RWPE2 (cell line): Measurements from ENCODE around the gene OLA1.
"Not testable (repeated sequence)": the region's sequence is repeated elsewhere in the genome, so short reads cannot be mapped to it uniquely, and the experiment has no call there.

Source experiments
- ATAC-seq: fragments of 200-7000 bp; cut with Tn5 transposase; 3 replicates; pipeline ENCODE4 v1.9.1; 2021; ENCODE audit warnings: low read depth
- DNase-seq: peaks from one replicate; pipeline ENCODE4 v3.0.0-alpha.2; 2020; ENCODE audit warnings: low spot score
- H3K27ac ChIP-seq: fragments of 450-650 bp; 2 replicates; pipeline ENCODE4 v1.5.1; 2017; ENCODE audit warnings: mild to moderate bottlenecking; ENCODE audit not compliant: poor library complexity, severe bottlenecking
- H3K27me3 ChIP-seq: fragments of 250-450 bp; sonication (Bioruptor Pico); 2 replicates; pipeline ENCODE4 v1.5.1; 2021; ENCODE audit warnings: mild to moderate bottlenecking, moderate library complexity; ENCODE audit not compliant: insufficient read depth, poor library complexity, severe bottlenecking
- H3K36me3 ChIP-seq: fragments of 250-450 bp; sonication (Bioruptor Pico); 2 replicates; pipeline ENCODE4 v1.5.1; 2020; ENCODE audit warnings: low read depth, mild to moderate bottlenecking, moderate library complexity
- H3K4me1 ChIP-seq: fragments of 250-450 bp; sonication (Bioruptor Pico); 2 replicates; pipeline ENCODE4 v1.5.1; 2021; ENCODE audit warnings: mild to moderate bottlenecking, moderate library complexity; ENCODE audit not compliant: insufficient read depth, poor library complexity, severe bottlenecking
- H3K4me3 ChIP-seq: fragments of 250-450 bp; sonication (Bioruptor Pico); 2 replicates; pipeline ENCODE4 v1.5.1; 2021; ENCODE audit warnings: mild to moderate bottlenecking, moderate library complexity; ENCODE audit not compliant: severe bottlenecking
- H3K9me3 ChIP-seq: fragments of 250-450 bp; sonication (Bioruptor Pico); 2 replicates; pipeline ENCODE4 v1.5.1; 2021; ENCODE audit warnings: mild to moderate bottlenecking, moderate library complexity; ENCODE audit not compliant: severe bottlenecking
- TF ChIP-seq, protein P1 (sequence below): fragments of 450-650 bp; IDR thresholded peaks from one replicate; pipeline ENCODE4 v1.5.1; 2017; ENCODE audit warnings: mild to moderate bottlenecking, moderate library complexity; ENCODE audit not compliant: poor library complexity, severe bottlenecking

OLA1 gene

GRCh38 chr2:174254267-174254666 is 5.9 kb upstream of the OLA1 start:
- no peak overlapping the region for H3K27ac ChIP-seq
- H3K27me3 ChIP-seq: no peaks in the 10 kb centered on the region
- no peak overlapping the region for H3K4me3 ChIP-seq
- TF ChIP-seq, protein P1, sequence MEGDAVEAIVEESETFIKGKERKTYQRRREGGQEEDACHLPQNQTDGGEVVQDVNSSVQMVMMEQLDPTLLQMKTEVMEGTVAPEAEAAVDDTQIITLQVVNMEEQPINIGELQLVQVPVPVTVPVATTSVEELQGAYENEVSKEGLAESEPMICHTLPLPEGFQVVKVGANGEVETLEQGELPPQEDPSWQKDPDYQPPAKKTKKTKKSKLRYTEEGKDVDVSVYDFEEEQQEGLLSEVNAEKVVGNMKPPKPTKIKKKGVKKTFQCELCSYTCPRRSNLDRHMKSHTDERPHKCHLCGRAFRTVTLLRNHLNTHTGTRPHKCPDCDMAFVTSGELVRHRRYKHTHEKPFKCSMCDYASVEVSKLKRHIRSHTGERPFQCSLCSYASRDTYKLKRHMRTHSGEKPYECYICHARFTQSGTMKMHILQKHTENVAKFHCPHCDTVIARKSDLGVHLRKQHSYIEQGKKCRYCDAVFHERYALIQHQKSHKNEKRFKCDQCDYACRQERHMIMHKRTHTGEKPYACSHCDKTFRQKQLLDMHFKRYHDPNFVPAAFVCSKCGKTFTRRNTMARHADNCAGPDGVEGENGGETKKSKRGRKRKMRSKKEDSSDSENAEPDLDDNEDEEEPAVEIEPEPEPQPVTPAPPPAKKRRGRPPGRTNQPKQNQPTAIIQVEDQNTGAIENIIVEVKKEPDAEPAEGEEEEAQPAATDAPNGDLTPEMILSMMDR: no peak
- no peak for DNase-seq
- ATAC-seq: no peak
- peaks cover 1% of the 10 kb centered on the region for H3K4me1 ChIP-seq
- no peaks in the 10 kb centered on the region for H3K36me3 ChIP-seq
- no peaks in the 10 kb centered on the region for H3K9me3 ChIP-seq

- Histone ChIP-seq H3K4me3 (peak overlapping the region; percentile 64), H3K4me1 (peaks cover 17% of the 10 kb centered on the region), H3K36me3 (peaks cover 26% of the 10 kb centered on the region), H3K9me3 (no peaks in the 10 kb centered on the region), H3K27me3 (no peaks in the 10 kb centered on the region), H3K27ac (peak overlapping the region; percentile 49)
- DNase-seq (no peak), ATAC-seq (no peak)
- TF ChIP-seq, protein P1: no peak
Observed at GRCh38 chr2:174248998-174249592, 763 bp upstream of the OLA1 start.

DNA sequence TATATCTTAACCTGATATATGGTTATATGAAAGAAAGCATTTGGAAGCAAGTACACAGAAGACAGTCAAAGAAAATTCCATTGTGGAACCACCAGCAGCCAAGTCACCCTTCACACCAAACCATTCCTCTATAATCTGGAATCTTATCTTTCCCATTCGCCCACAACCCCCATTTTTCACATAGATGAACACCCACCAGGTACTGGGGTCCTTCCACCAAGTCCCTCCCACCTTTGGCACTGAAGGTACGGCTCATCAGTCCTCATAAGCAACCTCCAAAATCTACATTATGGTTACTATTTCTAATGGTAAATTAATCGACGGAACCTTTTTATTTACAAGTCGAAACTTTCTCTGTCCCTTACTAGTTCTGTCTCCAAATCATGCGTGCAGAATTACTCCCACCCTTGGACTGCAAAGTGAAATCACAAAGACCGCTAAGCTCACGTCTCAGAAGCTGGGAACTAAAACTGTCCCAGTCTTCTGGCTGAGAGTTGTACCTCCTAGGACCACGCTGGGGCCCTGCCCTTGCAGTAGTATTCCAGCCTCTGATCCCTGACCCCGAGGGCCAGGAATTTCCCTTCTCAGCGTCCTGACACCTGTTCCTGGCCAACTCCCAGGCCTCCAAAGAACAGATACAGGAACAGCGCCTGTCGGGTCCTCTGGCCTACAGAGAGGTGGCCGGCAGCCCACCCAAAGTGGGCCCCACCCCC is 702 bp downstream of the OLA1 start:
- H3K27ac ChIP-seq: peak overlapping the region; percentile 49
- DNase-seq: no peak

DNA sequence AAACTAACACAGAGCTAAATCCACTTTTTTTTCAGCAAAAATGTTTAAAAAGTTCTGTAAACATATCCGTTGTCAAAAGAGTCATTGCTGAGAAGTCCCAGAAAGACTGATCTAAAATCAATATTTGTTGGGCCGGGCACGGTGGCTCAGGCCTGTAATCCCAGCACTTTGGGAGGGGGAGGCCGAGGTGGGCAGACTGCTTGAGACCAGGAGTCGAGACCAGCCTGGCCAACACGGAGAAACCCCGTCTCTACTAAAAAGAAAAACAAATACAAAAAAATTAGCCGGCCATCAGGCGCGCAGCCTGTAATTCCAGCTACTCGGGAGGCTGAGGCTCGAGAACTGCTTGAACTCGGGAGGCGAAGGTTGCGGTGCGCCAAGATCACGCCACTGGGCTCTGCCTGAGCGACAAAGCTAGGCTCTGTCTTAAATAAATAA is 1.4 kb downstream of the OLA1 start:
- DNase-seq: no peak
- H3K27ac ChIP-seq: no peak overlapping the region
- no peak for ATAC-seq
- H3K4me1 ChIP-seq: peaks cover 17% of the 10 kb centered on the region
- H3K27me3 ChIP-seq: no peaks in the 10 kb centered on the region
- no peaks in the 10 kb centered on the region for H3K9me3 ChIP-seq
- TF ChIP-seq, protein P1: no peak
- H3K4me3 ChIP-seq: peak overlapping the region; percentile 64
- H3K36me3 ChIP-seq: peaks cover 43% of the 10 kb centered on the region

More for the DNA sequence above, 702 bp downstream of the OLA1 start:
- H3K4me3 ChIP-seq: peak overlapping the region; percentile 64
- H3K36me3 ChIP-seq: peaks cover 38% of the 10 kb centered on the region
- H3K4me1 ChIP-seq: peaks cover 17% of the 10 kb centered on the region
- peak; percentile 16 for ATAC-seq
- TF ChIP-seq, protein P1: no peak
- no peaks in the 10 kb centered on the region for H3K9me3 ChIP-seq
- no peaks in the 10 kb centered on the region for H3K27me3 ChIP-seq

DNA sequence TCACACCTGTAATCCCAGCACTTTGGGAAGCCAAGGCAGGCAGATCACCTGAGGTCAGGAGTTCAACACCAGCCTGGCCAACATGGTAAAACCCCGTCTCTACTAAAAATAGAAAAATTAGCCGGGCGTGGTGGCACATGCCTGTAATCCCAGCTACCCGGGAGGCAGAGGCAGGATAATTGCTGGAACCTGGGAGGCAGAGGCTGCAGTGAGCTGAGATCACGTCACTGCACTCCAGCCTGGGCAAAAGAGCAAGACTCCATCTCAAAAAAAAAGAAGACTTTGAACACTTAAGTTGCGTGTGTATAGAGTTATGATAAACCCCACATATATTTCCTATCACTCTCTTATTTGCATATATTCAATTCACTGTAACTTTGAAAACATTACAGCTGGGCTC is 2.7 kb downstream of the OLA1 start:
- H3K27ac ChIP-seq, H3K4me3 ChIP-seq, DNase-seq, ATAC-seq, H3K27me3 ChIP-seq, H3K9me3 ChIP-seq: not testable (repeated sequence)
- H3K4me1 ChIP-seq: peaks cover 17% of the 10 kb centered on the region
- peaks cover 48% of the 10 kb centered on the region for H3K36me3 ChIP-seq
